ENCODE measurements around the gene RALGPS1. TPM values are rescaled to one million over a fixed set of nuclear protein-coding genes. Genes with fewer than 3 reads are reported as not detected.

The RALGPS1 gene
- polyA plus RNA-seq, 2 of the 4 experiments (the other 2 are of a cell fraction): 5.0 to 7.9 TPM

- ChIA-PET POLR2A (no interaction called here), CTCF (no interaction called here)
- Histone ChIP-seq H3K4me3 (no peak overlapping the region), H3K4me2 (no peak overlapping the region), H3K4me1 (no peaks in the 10 kb centered on the region), H3K9me3 (no peaks in the 10 kb centered on the region), H3K27ac (no peak overlapping the region)
- ATAC-seq (no peak), DNase-seq (ENCODE audit: low read depth in 1 of 2, low spot score in 1 of 2) (no peak), FAIRE-seq (no peak)
- WGBS (ENCODE audit: missing lambda C conversion rate): 84% methylated on average over 3 of the region's 3 CpGs
- TF ChIP-seq RCOR1 (IDR thresholded peaks at IDR 0.05; ENCODE audit: low read depth, low read length): no peak
- TF ChIP-seq CEBPB (IDR thresholded peaks at IDR 0.05): no peak
- no peak for TF ChIP-seq KDM1A (IDR thresholded peaks at IDR 0.05; ENCODE audit: low read depth)
- no peak for TF ChIP-seq USF2 (IDR thresholded peaks at IDR 0.05)
Measured at GRCh38 chr9:127061411-127061810, 146.8 kb downstream of the RALGPS1 start.

GRCh38 chr9:127064335-127064734 is 149.8 kb downstream of the RALGPS1 start:
- H3K27ac ChIP-seq: no peak overlapping the region
- no peaks in the 10 kb centered on the region for H3K4me1 ChIP-seq
- H3K4me2 ChIP-seq: no peak overlapping the region
- ATAC-seq: no peak
- H3K4me3 ChIP-seq: no peak overlapping the region
- ChIA-PET POLR2A (no interaction called here), CTCF (no interaction called here)
- no peaks in the 10 kb centered on the region for H3K9me3 ChIP-seq
- no peak for DNase-seq (ENCODE audit: low read depth in 1 of 2, low spot score in 1 of 2)
- FAIRE-seq: no peak
- no peak for TF ChIP-seq ZSCAN20 (CRISPR knock-in tag; IDR thresholded peaks at IDR 0.05)
- TF ChIP-seq KDM5A (IDR thresholded peaks at IDR 0.05): no peak
- TF ChIP-seq E2F6 (IDR thresholded peaks at IDR 0.05; ENCODE audit: borderline replicate concordance, low read depth): no peak
- TF ChIP-seq CHD4 (IDR thresholded peaks at IDR 0.05; ENCODE audit: borderline replicate concordance): no peak
- 81% methylated on average over 2 of the region's 2 CpGs for WGBS (ENCODE audit: missing lambda C conversion rate)

- ATAC-seq: no peak
- Histone ChIP-seq H3K4me3 (no peak overlapping the region), H3K4me1 (no peaks in the 10 kb centered on the region), H3K4me2 (no peak overlapping the region), H3K9me3 (no peaks in the 10 kb centered on the region), H3K27ac (no peak overlapping the region)
- no peak for DNase-seq (ENCODE audit: low read depth in 1 of 2, low spot score in 1 of 2)
- CTCF ChIA-PET: interaction anchor here (1.0 kb wide), 1 partner anchor 10 kb away, joined by 3 read pairs; no protein-coding TSS in a partner anchor
- POLR2A ChIA-PET: no interaction called here
- FAIRE-seq: no peak
- TF ChIP-seq ZSCAN20 (CRISPR knock-in tag; IDR thresholded peaks at IDR 0.05): no peak
- no peak for TF ChIP-seq ZC3H11A (IDR thresholded peaks at IDR 0.05)
- no peak for TF ChIP-seq EHMT2 (IDR thresholded peaks at IDR 0.05; ENCODE audit: low read depth)
- no peak for TF ChIP-seq RFX5 (IDR thresholded peaks at IDR 0.05)
- TF ChIP-seq HEYL (CRISPR knock-in tag; IDR thresholded peaks at IDR 0.05): no peak
- no peak for TF ChIP-seq CBX8 (IDR thresholded peaks at IDR 0.05)
- TF ChIP-seq HOXB13 (CRISPR knock-in tag; IDR thresholded peaks at IDR 0.05; ENCODE audit: low read depth): no peak
- no peak for TF ChIP-seq NR3C1 (IDR thresholded peaks at IDR 0.05)
- TF ChIP-seq MAX (IDR thresholded peaks at IDR 0.05): no peak
- TF ChIP-seq EHF (CRISPR knock-in tag; IDR thresholded peaks at IDR 0.05): no peak
- TF ChIP-seq RNF2 (IDR thresholded peaks at IDR 0.05; ENCODE audit: borderline replicate concordance, low read depth): no peak
- no peak for TF ChIP-seq TFCP2L1 (CRISPR knock-in tag; IDR thresholded peaks at IDR 0.05)
- no peak for TF ChIP-seq SMC3 (IDR thresholded peaks at IDR 0.05)
- no peak for TF ChIP-seq NFE2L2 (conservative IDR thresholded peaks at IDR 0.05; ENCODE audit: low read length)
- no peak for TF ChIP-seq CBX2 (IDR thresholded peaks at IDR 0.05; ENCODE audit: borderline replicate concordance, low read depth)
- no peak for TF ChIP-seq MYC (IDR thresholded peaks at IDR 0.05; ENCODE audit: borderline replicate concordance, low read length)
- TF ChIP-seq ZFP36 (IDR thresholded peaks at IDR 0.05; ENCODE audit: borderline replicate concordance, partially characterized antibody): no peak
- 78% methylated on average over 1 of the region's 1 CpG for whole genome bisulfite sequencing (ENCODE audit: missing lambda C conversion rate)
Measured at GRCh38 chr9:127065592-127065991, 151.0 kb downstream of the RALGPS1 start.

Measured in A549 (cell line).